HepG2 (cell line): Measurements from ENCODE around the gene FANCG. TPM values are rescaled to one million over a fixed set of nuclear protein-coding genes. Genes with fewer than 3 reads are reported as not detected.

ENCODE experiments used
- CBX5 ChIP-seq: sonication (generic); formaldehyde crosslinking; IDR thresholded peaks from 2 replicates; pipeline ENCODE4 v1.4.0; 2020; ENCODE audit warnings: missing genetic modification reagents, borderline replicate concordance
- DRAP1 ChIP-seq: IDR thresholded peaks from 2 replicates; pipeline ENCODE4 v1.6.1; 2016; ENCODE audit warnings: missing genetic modification reagents, missing compliant biosample characterization
- DZIP1 ChIP-seq: sonication (generic); formaldehyde crosslinking; IDR thresholded peaks from 2 replicates; pipeline ENCODE4 v1.5.0; 2020; ENCODE audit warnings: mild to moderate bottlenecking, missing genetic modification reagents
- FOXA3 ChIP-seq: IDR thresholded peaks from 2 replicates; pipeline ENCODE4 v1.6.1; 2016; ENCODE audit warnings: missing genetic modification reagents, missing compliant biosample characterization
- HCFC1 ChIP-seq: fragments of 150-350 bp; IDR thresholded peaks from 2 replicates; pipeline ENCODE4 v1.6.1; 2014; ENCODE audit warnings: low read depth, low read length
- HMG20B ChIP-seq: conservative IDR thresholded peaks from 2 replicates; pipeline ENCODE4 v1.6.1; 2016; ENCODE audit warnings: missing genetic modification reagents, missing compliant biosample characterization
- HNF1B ChIP-seq: sonication (generic); formaldehyde crosslinking; IDR thresholded peaks from 2 replicates; pipeline ENCODE4 v1.5.1; 2020; ENCODE audit warnings: mild to moderate bottlenecking, moderate library complexity, missing genetic modification reagents
- KDM5A ChIP-seq: fragments of 200-600 bp; sonication (generic); IDR thresholded peaks from 2 replicates; pipeline ENCODE4 v1.7.0; 2018; ENCODE audit warnings: antibody characterized with exemption, mild to moderate bottlenecking, low read length, borderline replicate concordance
- PATZ1 ChIP-seq: sonication (generic); formaldehyde crosslinking; IDR thresholded peaks from 2 replicates; pipeline ENCODE4 v1.4.0; 2020; ENCODE audit warnings: missing genetic modification reagents
- RXRB ChIP-seq: IDR thresholded peaks from 2 replicates; pipeline ENCODE4 v1.6.1; 2016; ENCODE audit warnings: borderline replicate concordance, missing genetic modification reagents, missing compliant biosample characterization
- ZBTB7A ChIP-seq: sonication (generic); formaldehyde crosslinking; IDR thresholded peaks from 2 replicates; pipeline ENCODE4 v1.8.0; 2022; ENCODE audit warnings: mild to moderate bottlenecking, missing genetic modification reagents
- ZFP82 ChIP-seq: sonication (generic); formaldehyde crosslinking; IDR thresholded peaks from 2 replicates; pipeline ENCODE4 v1.5.1; 2020; ENCODE audit warnings: mild to moderate bottlenecking, missing genetic modification reagents, borderline replicate concordance
- ZHX1 ChIP-seq: sonication (generic); formaldehyde crosslinking; IDR thresholded peaks from 2 replicates; pipeline ENCODE4 v1.8.1; 2022; ENCODE audit warnings: low read depth, mild to moderate bottlenecking, missing genetic modification reagents
- ZNF24 ChIP-seq: fragments of 450-650 bp; IDR thresholded peaks from 2 replicates; pipeline ENCODE4 v1.6.1; 2017; ENCODE audit warnings: antibody characterized with exemption, mild to moderate bottlenecking
- ZNF30 ChIP-seq: sonication (generic); formaldehyde crosslinking; IDR thresholded peaks from 2 replicates; pipeline ENCODE4 v1.5.0; 2020; ENCODE audit warnings: mild to moderate bottlenecking, missing genetic modification reagents
- ZNF326 ChIP-seq: sonication (generic); formaldehyde crosslinking; IDR thresholded peaks from 2 replicates; pipeline ENCODE4 v1.4.0; 2020; ENCODE audit warnings: missing genetic modification reagents, borderline replicate concordance
- ZNF572 ChIP-seq: sonication (generic); formaldehyde crosslinking; IDR thresholded peaks from 2 replicates; pipeline ENCODE4 v1.5.1; 2020; ENCODE audit warnings: mild to moderate bottlenecking, missing genetic modification reagents
- ZNF607 ChIP-seq: sonication (generic); formaldehyde crosslinking; IDR thresholded peaks from 2 replicates; pipeline ENCODE4 v1.5.1; 2020; ENCODE audit warnings: missing genetic modification reagents, mild to moderate bottlenecking, borderline replicate concordance
- ZSCAN21 ChIP-seq: sonication (generic); formaldehyde crosslinking; IDR thresholded peaks from 2 replicates; pipeline ENCODE4 v1.8.0; 2022; ENCODE audit warnings: mild to moderate bottlenecking, missing genetic modification reagents, moderate library complexity, borderline replicate concordance
- polyA plus RNA-seq, 8 experiments: library from polyadenylated mRNA; depleted of rRNA in 3 of 8; stranded (reverse) in 7 of 8; unstranded in 1 of 8; fragments of >200 nt; fragmentation: Illumina TruSeq in 4 of 8; extraction: Trizol in 4 of 8; gene quantifications; 2 replicates each; pipeline versions ENCODE4 v1.2.1 to v1.2.3, GENCODE V29; 2011 to 2016; ENCODE audit warnings: low read depth in 4 of 8, missing spikeins in 1 of 8, mixed read lengths in 1 of 8; ENCODE audit not compliant: insufficient read depth in 1 of 8
- total RNA-seq, 5 experiments: library from RNA; depleted of rRNA; stranded (reverse); fragments of >200 nt; fragmentation: Illumina TruSeq; extraction: Trizol; gene quantifications; 2 replicates each; pipeline ENCODE4 v1.2.3, GENCODE V29; 2016; ENCODE audit warnings: low read depth in 1 of 5

Gene FANCG
- total and polyA plus RNA-seq, 2 of the 13 experiments (the other 11 are each of a cell fraction or from before 2014, with no cell fraction given), result 14.4 to 45.1 TPM

GRCh38 chr9:35079426-35080341, at the start of gene FANCG (continued):
- TF ChIP-seq DRAP1 (CRISPR knock-in tag) (peak; percentile 59; the same call in 1 of the 2 replicates), ZHX1 (CRISPR knock-in tag) (peak; percentile 75; the same call in 1 of the 2 replicates), ZNF326 (no peak), ZSCAN21 (CRISPR knock-in tag) (peak; percentile 56; the same call in 1 of the 2 replicates), ZNF24 (no peak), ZFP82 (CRISPR knock-in tag) (no peak), ZNF30 (CRISPR knock-in tag) (peak; percentile 70; the same call in 1 of the 2 replicates), ZNF607 (CRISPR knock-in tag) (peak; percentile 61), HMG20B (CRISPR knock-in tag) (no peak), HCFC1 (peak; percentile 77), RXRB (CRISPR knock-in tag) (no peak), DZIP1 (CRISPR knock-in tag) (no peak), ZBTB7A (CRISPR knock-in tag) (no peak), CBX5 (peak; percentile 73; the same call in 1 of the 2 replicates), PATZ1 (CRISPR knock-in tag) (no peak), KDM5A (peak; percentile 86), FOXA3 (no peak; the same call in 1 of the 2 replicates), HNF1B (CRISPR knock-in tag) (peak; percentile 81), ZNF572 (CRISPR knock-in tag) (peak; percentile 62; the same call in 1 of the 2 replicates)
